Calu3 (cell line): ENCODE results near the gene DNAJB1. TPM values are rescaled to one million over a fixed set of nuclear protein-coding genes. Genes with fewer than 3 reads are reported as not detected.
"Not testable (repeated sequence)": the region's sequence is repeated elsewhere in the genome, so short reads cannot be mapped to it uniquely, and the experiment has no call there.

Source experiments
- BruUV-seq: library from RNA; stranded (reverse); fragments of 400-500 nt; replicated peaks from 2 replicates; lab custom pipeline; 2021; lab: Mats Ljungman, UMichigan
- CTCF ChIA-PET: fragments of 300-600 bp; sonication (Branson Sonifier 250); formaldehyde crosslinking; loops from one replicate; lab custom pipeline; 2022; ENCODE audit warnings: antibody characterized with exemption; lab: Charles Lee
- DNase-seq: peaks from one replicate; pipeline ENCODE4 v3.0.0; 2022
- H3K27ac Mint-ChIP-seq: one replicate; pipeline ENCODE4 v1.8.0; 2022; ENCODE audit warnings: mixed read lengths; ENCODE audit not compliant: unreplicated experiment
- H3K27me3 Mint-ChIP-seq: one replicate; pipeline ENCODE4 v1.8.0; 2022; ENCODE audit warnings: mixed read lengths; ENCODE audit not compliant: unreplicated experiment
- H3K36me3 Mint-ChIP-seq: one replicate; pipeline ENCODE4 v1.8.0; 2022; ENCODE audit warnings: mild to moderate bottlenecking, moderate library complexity, mixed read lengths; ENCODE audit not compliant: insufficient read depth, unreplicated experiment
- H3K4me1 Mint-ChIP-seq: one replicate; pipeline ENCODE4 v1.8.0; 2022; ENCODE audit warnings: mild to moderate bottlenecking, low read depth, mixed read lengths; ENCODE audit not compliant: unreplicated experiment
- H3K4me3 Mint-ChIP-seq: one replicate; pipeline ENCODE4 v1.8.0; 2022; ENCODE audit warnings: mild to moderate bottlenecking, low read depth, moderate library complexity, mixed read lengths; ENCODE audit not compliant: unreplicated experiment
- H3K9me3 Mint-ChIP-seq: one replicate; pipeline ENCODE4 v1.8.0; 2022; ENCODE audit warnings: low read depth, mixed read lengths; ENCODE audit not compliant: unreplicated experiment
- intact Hi-C: fragments of 100-400 bp; cut with micrococcal nuclease; formaldehyde crosslinking; loops from one replicate; pipeline ENCODE4 v1.10.0; 2022; ENCODE audit not compliant: unreplicated experiment
- total RNA-seq: library from RNA; stranded (reverse); gene quantifications from 2 replicates; pipeline ENCODE4 v1.2.3, GENCODE V29; 2022
- TF ChIP-seq, protein P1 (sequence below): fragments of 200-600 bp; IDR thresholded peaks from one replicate; pipeline ENCODE4 v1.8.0; 2022; ENCODE audit warnings: antibody characterized with exemption; ENCODE audit not compliant: unreplicated experiment

DNAJB1 gene
- total RNA-seq, 1 experiment from 2014 or later = 159 TPM

DNA sequence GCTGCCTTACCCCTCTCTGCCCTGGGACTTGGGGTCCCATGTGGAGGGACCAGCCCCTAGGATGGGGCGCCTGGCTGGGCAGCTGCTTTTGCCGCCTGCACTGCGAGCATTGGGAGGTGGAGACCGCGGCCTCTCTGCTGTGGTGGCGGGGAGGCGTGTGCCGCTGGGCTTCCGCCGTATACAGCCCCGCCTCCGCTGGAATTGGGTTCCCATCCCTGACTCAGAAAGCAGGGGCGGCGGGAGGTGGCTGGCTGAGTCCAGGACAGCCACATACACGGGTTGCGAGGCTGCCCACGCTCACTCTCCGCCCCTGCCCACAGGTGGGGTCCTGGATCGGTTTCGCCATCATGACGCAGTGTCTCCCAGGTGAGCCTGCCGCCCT lies 47.1 kb upstream of the DNAJB1 start:
- intact Hi-C loops = no loop called here
- TSS peak; percentile 87 for BruUV-seq
- H3K4me1 Mint-ChIP-seq = no peaks in the 10 kb centered on the region
- TF ChIP-seq, protein P1, sequence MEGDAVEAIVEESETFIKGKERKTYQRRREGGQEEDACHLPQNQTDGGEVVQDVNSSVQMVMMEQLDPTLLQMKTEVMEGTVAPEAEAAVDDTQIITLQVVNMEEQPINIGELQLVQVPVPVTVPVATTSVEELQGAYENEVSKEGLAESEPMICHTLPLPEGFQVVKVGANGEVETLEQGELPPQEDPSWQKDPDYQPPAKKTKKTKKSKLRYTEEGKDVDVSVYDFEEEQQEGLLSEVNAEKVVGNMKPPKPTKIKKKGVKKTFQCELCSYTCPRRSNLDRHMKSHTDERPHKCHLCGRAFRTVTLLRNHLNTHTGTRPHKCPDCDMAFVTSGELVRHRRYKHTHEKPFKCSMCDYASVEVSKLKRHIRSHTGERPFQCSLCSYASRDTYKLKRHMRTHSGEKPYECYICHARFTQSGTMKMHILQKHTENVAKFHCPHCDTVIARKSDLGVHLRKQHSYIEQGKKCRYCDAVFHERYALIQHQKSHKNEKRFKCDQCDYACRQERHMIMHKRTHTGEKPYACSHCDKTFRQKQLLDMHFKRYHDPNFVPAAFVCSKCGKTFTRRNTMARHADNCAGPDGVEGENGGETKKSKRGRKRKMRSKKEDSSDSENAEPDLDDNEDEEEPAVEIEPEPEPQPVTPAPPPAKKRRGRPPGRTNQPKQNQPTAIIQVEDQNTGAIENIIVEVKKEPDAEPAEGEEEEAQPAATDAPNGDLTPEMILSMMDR = no peak
- H3K27me3 Mint-ChIP-seq = no peaks in the 10 kb centered on the region
- DNase-seq = no peak
- H3K27ac Mint-ChIP-seq = no peak overlapping the region
- CTCF ChIA-PET = no interaction called here
- peaks cover 33% of the 10 kb centered on the region for H3K36me3 Mint-ChIP-seq
- H3K4me3 Mint-ChIP-seq = no peak overlapping the region
- no peaks in the 10 kb centered on the region for H3K9me3 Mint-ChIP-seq

DNA sequence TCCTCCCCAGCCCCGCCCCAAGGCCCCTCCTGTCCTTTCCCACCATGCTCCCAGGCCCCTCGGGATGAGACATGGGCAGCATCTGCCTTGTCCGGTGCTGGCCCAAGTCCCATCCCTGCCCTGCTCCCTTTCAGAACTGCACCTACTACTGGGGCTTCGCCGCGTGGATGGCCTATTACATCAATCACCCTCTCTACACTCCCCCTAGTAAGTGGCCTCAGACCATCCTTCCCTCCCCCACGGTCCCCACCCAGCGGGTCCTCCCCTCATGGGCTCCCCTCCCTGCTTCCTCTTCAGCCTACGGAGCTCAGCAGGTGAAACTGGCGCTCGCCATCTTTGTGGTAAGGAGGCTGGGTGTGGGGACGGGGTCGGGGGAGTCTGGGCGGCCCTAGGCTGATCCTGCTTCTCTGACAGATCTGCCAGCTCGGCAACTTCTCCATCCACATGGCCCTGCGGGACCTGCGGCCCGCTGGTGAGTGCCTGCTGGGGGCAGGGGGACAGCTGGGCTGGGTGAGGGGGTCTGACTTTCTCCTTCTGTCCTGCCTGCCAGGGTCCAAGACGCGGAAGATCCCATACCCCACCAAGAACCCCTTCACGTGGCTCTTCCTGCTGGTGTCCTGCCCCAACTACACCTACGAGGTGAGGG lies 46.6 kb upstream of the DNAJB1 start:
- H3K4me3 Mint-ChIP-seq, H3K27ac Mint-ChIP-seq, H3K9me3 Mint-ChIP-seq, CTCF ChIA-PET, BruUV-seq, H3K4me1 Mint-ChIP-seq, DNase-seq, H3K27me3 Mint-ChIP-seq, intact Hi-C loops: not testable (repeated sequence)
- H3K36me3 Mint-ChIP-seq = peaks cover 31% of the 10 kb centered on the region

DNA sequence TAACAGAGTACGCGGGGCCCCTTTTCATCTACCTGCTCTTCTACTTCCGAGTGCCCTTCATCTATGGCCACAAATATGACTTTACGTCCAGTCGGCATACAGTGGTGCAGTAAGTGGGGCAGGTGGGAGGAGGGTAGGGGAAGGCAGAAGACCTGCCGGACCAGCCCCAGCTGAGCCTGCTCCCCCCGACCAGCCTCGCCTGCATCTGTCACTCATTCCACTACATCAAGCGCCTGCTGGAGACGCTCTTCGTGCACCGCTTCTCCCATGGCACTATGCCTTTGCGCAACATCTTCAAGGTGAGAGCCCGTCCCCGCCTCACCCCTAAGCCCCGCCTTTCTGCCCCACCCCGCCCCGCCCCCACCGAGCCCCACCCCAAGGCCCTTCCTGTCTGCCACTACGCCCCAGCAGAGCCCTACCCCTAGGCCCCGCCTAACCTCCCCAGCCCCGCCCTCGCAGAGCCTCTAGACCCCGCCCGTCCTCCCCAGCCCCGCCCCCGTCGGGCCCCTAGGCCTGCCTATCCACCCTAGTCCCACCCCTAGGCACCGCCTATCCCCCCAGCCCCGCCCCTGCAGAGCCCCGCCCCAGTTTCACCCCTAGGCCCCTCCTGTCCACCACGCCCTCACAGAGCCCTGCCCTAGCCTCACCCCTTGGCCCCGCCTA lies 45.9 kb upstream of the DNAJB1 start:
- TF ChIP-seq, protein P1 = no peak
- intact Hi-C loops = no loop called here
- no peak overlapping the region for H3K4me3 Mint-ChIP-seq
- no peaks in the 10 kb centered on the region for H3K9me3 Mint-ChIP-seq
- DNase-seq = no peak
- H3K4me1 Mint-ChIP-seq = no peaks in the 10 kb centered on the region
- H3K27me3 Mint-ChIP-seq = no peaks in the 10 kb centered on the region
- H3K27ac Mint-ChIP-seq = no peak overlapping the region
- CTCF ChIA-PET = no interaction called here
- H3K36me3 Mint-ChIP-seq = peaks cover 28% of the 10 kb centered on the region
- BruUV-seq = no TSS peak

DNA sequence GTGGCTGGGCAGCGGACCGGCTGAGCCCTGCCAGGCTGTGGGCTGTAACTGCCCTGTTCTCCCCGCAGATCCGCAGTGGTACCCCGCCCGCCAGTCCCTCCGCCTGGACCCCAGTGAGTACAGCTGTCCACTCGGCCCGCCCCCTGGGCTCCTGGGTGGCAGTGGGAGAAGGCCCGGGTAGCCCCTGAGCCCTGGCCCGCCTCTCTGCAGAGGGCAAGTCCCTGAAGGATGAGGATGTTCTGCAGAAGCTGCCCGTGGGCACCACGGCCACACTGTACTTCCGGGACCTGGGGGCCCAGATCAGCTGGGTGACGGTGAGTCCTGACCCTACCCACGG lies 45.4 kb upstream of the DNAJB1 start:
- Mint-ChIP-seq H3K9me3 (no peaks in the 10 kb centered on the region), H3K36me3 (peaks cover 22% of the 10 kb centered on the region), H3K27me3 (no peaks in the 10 kb centered on the region), H3K4me3 (no peak overlapping the region), H3K27ac (no peak overlapping the region), H3K4me1 (no peaks in the 10 kb centered on the region)
- intact Hi-C loops = no loop called here
- no TSS peak for BruUV-seq
- TF ChIP-seq, protein P1 = no peak
- CTCF ChIA-PET = no interaction called here
- DNase-seq = no peak
